Heart left ventricle (tissue), 16 donors: Measurements from ENCODE around the gene CBX8. TPM values are rescaled to one million over a fixed set of nuclear protein-coding genes. Genes with fewer than 3 reads are reported as not detected.

Experiments
- ATAC-seq, 4 donors: fragments of 200-7000 bp; cut with Tn5 transposase; one replicate each; pipeline ENCODE4 v1.9.1; 2020 to 2022; ENCODE audit warnings: moderate library complexity in 4 of 4, mild to moderate bottlenecking in 3 of 4, moderate number of reproducible peaks in 1 of 4
- DNase-seq, 5 donors: peaks; one replicate each; pipeline ENCODE4 v3.0.0-alpha.2; 2020
- H3K27ac ChIP-seq, 12 donors: fragments of 200-600 bp; sonication (generic) in 4 of 12; one replicate each; pipeline versions ENCODE4 v1.5.0 to v1.8.0; 2016 to 2022; ENCODE audit warnings: mild to moderate bottlenecking in 2 of 12
- H3K27me3 ChIP-seq, 9 donors: fragments of 200-600 bp; sonication (generic) in 2 of 9; one replicate each; pipeline versions ENCODE4 v1.5.1 to v1.8.0; 2016 to 2022; ENCODE audit warnings: mild to moderate bottlenecking in 3 of 9
- H3K36me3 ChIP-seq, 9 donors: fragments of 200-600 bp; sonication (generic) in 2 of 9; one replicate each; pipeline versions ENCODE4 v1.5.0 to v1.8.0; 2018 to 2022; ENCODE audit warnings: mild to moderate bottlenecking in 2 of 9
- H3K4me1 ChIP-seq, 12 donors: fragments of 200-600 bp; sonication (generic) in 4 of 12; one replicate each; pipeline versions ENCODE4 v1.5.0 to v1.8.0; 2016 to 2022; ENCODE audit warnings: mild to moderate bottlenecking in 3 of 12
- H3K4me3 ChIP-seq, 12 donors: fragments of 200-600 bp; sonication (generic) in 4 of 12; one replicate each; pipeline versions ENCODE4 v1.5.0 to v1.8.0; 2017 to 2022; ENCODE audit warnings: mild to moderate bottlenecking in 9 of 12, moderate library complexity in 4 of 12
- H3K9me3 ChIP-seq, 12 donors: fragments of 200-600 bp; sonication (generic) in 4 of 12; one replicate each; pipeline versions ENCODE4 v1.5.0 to v1.8.0; 2016 to 2022; ENCODE audit warnings: mild to moderate bottlenecking in 1 of 12
- CTCF ChIP-seq, 12 donors: fragments of 200-600 bp; sonication (generic) in 4 of 12; IDR thresholded peaks; one replicate each; pipeline versions ENCODE4 v1.5.0 to v1.8.0; 2018 to 2022; ENCODE audit warnings: antibody characterized with exemption in 12 of 12, mild to moderate bottlenecking in 5 of 12
- POLR2A ChIP-seq, 2 donors: fragments of 450-650 bp; IDR thresholded peaks; one replicate each; pipeline ENCODE4 v1.6.1; 2017; ENCODE audit warnings: antibody characterized with exemption in 2 of 2, mild to moderate bottlenecking in 2 of 2, moderate library complexity in 2 of 2
- WGBS, 4 donors: extraction: QIAGEN DNeasy Blood & Tissue Kit in 2 of 4; methylation state at CpG; one replicate each; pipeline versions ENCODE4 v1.1.5 to v1.1.7; 2013 to 2018; 5-methylcytosine and 5-hydroxymethylcytosine counted together
- intact Hi-C, 10 donors: fragments of 100-400 bp; cut with DNase I; formaldehyde crosslinking; loops; one replicate each; pipeline versions ENCODE4 v1.11.1 to v1.14.2; 2022
- polyA plus RNA-seq, 2 donors: library from polyadenylated mRNA; stranded (reverse); fragments of 200-250 nt; gene quantifications; one replicate each; pipeline ENCODE4 v1.2.3, GENCODE V29; 2013
- total RNA-seq, 9 donors: library from RNA; depleted of rRNA in 2 of 9; stranded (reverse); fragments of >200 nt in 2 of 9; fragmentation: NEBNext Ultra II Directional in 3 of 9; extraction: Animal tissue kit (Norgen Biotek cat#: 25700) in 3 of 9; gene quantifications; one replicate each; pipeline versions ENCODE4 v1.1.0 to v1.2.4, GENCODE V29; 2016 to 2023
- donor health status: ischemic (EF 13 %, LVEDD 7.1; RV severe dilation, severe dysfunction).
- donor health status: healthy with polysubstance abuse.
- donor health status: DM: no; HTN: yes; CAD: no.
- donor health status: DM: no; HTN: no; CAD: no.
- donor health status: ischemic (EF 25% LVEDD 6.9; RV normal size, moderate dysfunction).
- donor health status: ischemic (EF 25% LVEDD 5.7; RV mildly dilated, moderate dysfunction).
- donor health status: healthy.
- donor health status: DM: yes; HTN: yes; CAD: no.
- donor health status: ischemic (EF 35%, LVEDD 5.7; RV mildly dilated, moderate dysfunction).
- donor health status: nonischemic (EF 11% LVEDD 7.7; RV severe dilation, severe dysfunction).
- donor health status: DM: yes; HTN: yes; CAD: no.
- donor health status: PGD.
- donor health status: ischemic (EF 29% LVEDD 5.4; RV normal size, mild dysfunction).
- donor health status: nonischemic (EF 23%, LVEDD 6.1; RV moderate dilation, normal function).

The CBX8 gene
- total and polyA plus RNA-seq, 11 donors: 1.5 to 9.2 (median 5.1) TPM

- intact Hi-C loops: loop anchor here in 2 of 10 donors (10.0 kb wide), 2 partner anchors 133 to 213 kb away; no protein-coding TSS in a partner anchor
- ATAC-seq (no peak), DNase-seq (peak in 1 of 5 donors; percentile 54)
- H3K27ac ChIP-seq: no peak overlapping the region
- 70 to 86% (median 80%) methylated on average over 27 of the region's 27 CpGs for WGBS, 4 donors
- H3K9me3 ChIP-seq: no peaks in the 10 kb centered on the region
- TF ChIP-seq POLR2A (IDR thresholded peaks at IDR 0.05): no peak
- no peak for TF ChIP-seq CTCF (IDR thresholded peaks at IDR 0.05)
- H3K4me1 ChIP-seq: peaks cover 0 to 44% (median 19%) of the 10 kb centered on the region in 12 donors
- H3K36me3 ChIP-seq: peaks cover 0 to 7% (median 0%) of the 10 kb centered on the region in 9 donors
- H3K4me3 ChIP-seq: no peak overlapping the region
- peaks cover 0 to 38% (median 3%) of the 10 kb centered on the region in 9 donors for H3K27me3 ChIP-seq
These were observed 14.9 kb downstream of the CBX8 start for GRCh38 chr17:79781736-79782575.

DNA sequence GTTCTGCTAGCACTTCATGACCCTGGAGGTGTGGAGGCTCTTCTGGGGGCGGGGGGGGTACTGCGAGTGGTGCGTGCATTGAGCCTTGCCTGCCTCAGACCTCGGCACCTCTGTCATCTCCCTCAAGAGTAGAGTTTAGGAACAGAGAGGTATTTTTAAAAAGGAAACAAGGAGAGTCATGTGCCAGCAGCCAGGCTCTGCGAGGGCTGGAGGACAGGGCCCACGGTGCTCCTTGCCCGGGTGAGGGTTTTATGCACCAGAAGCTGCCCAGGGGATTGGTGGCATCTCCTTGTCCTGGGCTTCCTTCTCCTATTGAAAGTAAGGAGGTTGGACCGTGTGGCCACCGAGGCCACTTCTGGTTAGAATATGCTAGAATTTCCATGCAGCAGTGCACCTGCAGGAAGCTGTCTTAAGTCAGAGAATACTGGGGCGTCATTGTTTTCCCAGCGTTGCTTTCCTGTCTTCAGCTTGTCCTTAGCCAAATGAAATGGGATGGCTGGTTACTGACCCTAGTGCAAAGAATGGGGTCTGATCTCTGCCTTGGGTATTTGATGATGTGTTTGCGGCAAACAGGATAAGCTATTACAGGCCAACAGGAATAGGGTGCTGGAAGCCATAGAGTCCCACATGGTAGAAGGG is 15.7 kb downstream of the CBX8 start:
- Histone ChIP-seq H3K27ac (no peak overlapping the region), H3K4me1 (peaks cover 0 to 43% (median 19%) of the 10 kb centered on the region in 12 donors), H3K27me3 (peaks cover 0 to 42% (median 2%) of the 10 kb centered on the region in 9 donors), H3K4me3 (no peak overlapping the region), H3K9me3 (no peaks in the 10 kb centered on the region), H3K36me3 (peaks cover 0 to 7% (median 0%) of the 10 kb centered on the region in 9 donors)
- ATAC-seq (no peak), DNase-seq (peak in 1 of 5 donors; percentile 19)
- no peak for TF ChIP-seq POLR2A (IDR thresholded peaks at IDR 0.05)
- TF ChIP-seq CTCF (IDR thresholded peaks at IDR 0.05): no peak
- intact Hi-C loops: loop anchor here in 2 of 10 donors (10.0 kb wide), 2 partner anchors 134 to 214 kb away; no protein-coding TSS in a partner anchor
- WGBS, 4 donors: 69 to 79% (median 71%) methylated on average over 10 to 12 of the region's 12 CpGs

- TF ChIP-seq POLR2A (IDR thresholded peaks at IDR 0.05) (no peak), CTCF (IDR thresholded peaks at IDR 0.05) (no peak)
- H3K9me3 ChIP-seq: no peaks in the 10 kb centered on the region
- peaks cover 0 to 53% (median 5%) of the 10 kb centered on the region in 9 donors for H3K27me3 ChIP-seq
- DNase-seq: peak in 1 of 5 donors; percentile 21
- peak overlapping the region in 1 of 12 donors; percentile 73 for H3K4me3 ChIP-seq
- intact Hi-C loops: loop anchor here in 4 of 10 donors (5.0 to 10.0 kb wide), 3 partner anchors 38 to 215 kb away; no protein-coding TSS in a partner anchor
- no peak for ATAC-seq
- 85 to 93% (median 90%) methylated on average over 10 of the region's 10 CpGs for WGBS, 4 donors
- H3K36me3 ChIP-seq: peaks cover 0 to 7% (median 0%) of the 10 kb centered on the region in 9 donors
- H3K27ac ChIP-seq: no peak overlapping the region
- H3K4me1 ChIP-seq: peaks cover 0 to 38% (median 17%) of the 10 kb centered on the region in 12 donors
These were observed 17.1 kb downstream of the CBX8 start for GRCh38 chr17:79779661-79780365.
